Spinal cord (tissue), 10 donors: Measurements from ENCODE around the gene UBE2R2. TPM values are rescaled to one million over a fixed set of nuclear protein-coding genes. Genes with fewer than 3 reads are reported as not detected.
"Not testable (repeated sequence)": the region's sequence is repeated elsewhere in the genome, so short reads cannot be mapped to it uniquely, and the experiment has no call there.

ENCODE experiments used
- DNase-seq, 6 donors: peaks; one replicate each; pipeline versions ENCODE4 v3.0.0 to v3.0.0-alpha.2; 2013 to 2015; ENCODE audit warnings: low spot score in 6 of 6, low read depth in 4 of 6
- H3K27ac ChIP-seq: one replicate; pipeline ENCODE4 v1.5.1; 2013; ENCODE audit warnings: low read depth, low read length, control low read depth
- H3K27me3 ChIP-seq: one replicate; pipeline ENCODE4 v1.6.1; 2013; ENCODE audit warnings: low read length; ENCODE audit not compliant: control insufficient read depth, insufficient read depth
- H3K36me3 ChIP-seq: one replicate; pipeline ENCODE4 v1.6.1; 2013; ENCODE audit warnings: low read length; ENCODE audit not compliant: control insufficient read depth, insufficient read depth
- H3K4me1 ChIP-seq: one replicate; pipeline ENCODE4 v1.6.1; 2013; ENCODE audit warnings: low read length; ENCODE audit not compliant: control insufficient read depth, insufficient read depth
- H3K4me3 ChIP-seq: one replicate; pipeline ENCODE4 v1.5.1; 2013; ENCODE audit warnings: low read depth, low read length, control low read depth
- H3K9me3 ChIP-seq: one replicate; pipeline ENCODE4 v1.6.1; 2013; ENCODE audit warnings: low read length; ENCODE audit not compliant: control insufficient read depth, insufficient read depth
- WGBS: methylation state at CpG from one replicate; pipeline ENCODE4 v1.1.5; 2013; ENCODE audit warnings: missing lambda C conversion rate; ENCODE audit not compliant: insufficient coverage; 5-methylcytosine and 5-hydroxymethylcytosine counted together
- polyA plus RNA-seq, 2 donors: library from polyadenylated mRNA; unstranded; fragments of 120-200 nt; gene quantifications; one replicate each; pipeline ENCODE4 v1.2.1, GENCODE V29; 2013; ENCODE audit not compliant: insufficient read length in 2 of 2
- small RNA-seq: library from RNA; depleted of rRNA; stranded (forward); fragments of <200 nt; gene quantifications from one replicate; pipeline ENCODE3, GENCODE V24; 2014; ENCODE audit warnings: low replicate concordance
- total RNA-seq, 2 donors: library from RNA; depleted of rRNA in 1 of 2; stranded (reverse); fragments of 120-200 nt in 1 of 2; fragments of >200 nt in 1 of 2; gene quantifications; one replicate each; pipeline versions ENCODE4 v1.2.3 to v1.2.4, GENCODE V29; 2013 to 2014
- donor health status: healthy.

Gene UBE2R2
- total and polyA plus RNA-seq, 4 donors, result 24.2 to 68.4 (median 43.4) TPM

DNA sequence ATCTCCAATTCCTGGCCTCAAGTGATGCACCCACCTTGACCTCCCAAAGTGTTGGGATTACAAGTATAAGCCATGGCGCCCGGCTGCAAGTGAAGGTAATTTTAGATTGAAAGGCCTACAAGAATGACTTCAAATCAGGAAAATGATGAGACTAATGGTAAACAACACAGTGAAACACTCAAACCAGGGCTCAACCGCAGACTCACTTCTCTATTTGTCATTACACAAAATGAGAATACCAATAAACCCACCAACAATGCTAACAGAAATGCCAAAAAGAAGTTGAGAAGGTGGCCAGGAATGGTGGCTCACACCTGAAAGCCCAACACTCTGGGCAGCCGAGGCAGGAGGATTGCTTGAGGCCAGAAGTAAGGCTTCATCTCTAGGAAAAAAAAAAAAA, 139.6 kb downstream of the UBE2R2 start:
- no peaks in the 10 kb centered on the region for H3K27me3 ChIP-seq
- no peak overlapping the region for H3K27ac ChIP-seq
- H3K4me1 ChIP-seq, result no peaks in the 10 kb centered on the region
- WGBS, result 90% methylated on average over 1 of the region's 4 CpGs
- no peak for DNase-seq
- H3K36me3 ChIP-seq, result peaks cover 28% of the 10 kb centered on the region
- no peaks in the 10 kb centered on the region for H3K9me3 ChIP-seq
- no peak overlapping the region for H3K4me3 ChIP-seq

DNA sequence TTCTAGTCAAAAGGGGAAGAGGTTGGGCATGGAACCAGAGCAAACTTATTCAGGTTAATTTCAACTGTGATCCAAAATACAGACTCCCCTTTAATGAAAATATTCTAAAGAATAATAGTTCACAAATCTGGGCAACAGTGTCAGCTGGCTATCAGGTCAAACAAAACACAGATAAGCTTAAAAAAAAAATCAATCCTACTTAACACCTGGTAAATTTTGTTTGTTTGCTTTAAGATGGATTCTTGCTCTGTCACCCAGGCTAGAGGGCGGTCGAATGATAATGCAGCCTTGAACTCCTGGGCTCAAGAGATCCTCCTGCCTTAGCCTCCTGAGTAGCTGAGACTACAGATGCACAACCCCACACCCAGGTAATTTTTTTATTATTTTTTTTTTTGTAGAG, 142.8 kb downstream of the UBE2R2 start:
- no peak overlapping the region for H3K4me3 ChIP-seq
- WGBS, result 100% methylated on average over 2 of the region's 2 CpGs
- H3K9me3 ChIP-seq, result no peaks in the 10 kb centered on the region
- H3K27ac ChIP-seq, result no peak overlapping the region
- H3K4me1 ChIP-seq, result no peaks in the 10 kb centered on the region
- peaks cover 25% of the 10 kb centered on the region for H3K36me3 ChIP-seq
- H3K27me3 ChIP-seq, result no peaks in the 10 kb centered on the region
- DNase-seq, result no peak

DNA sequence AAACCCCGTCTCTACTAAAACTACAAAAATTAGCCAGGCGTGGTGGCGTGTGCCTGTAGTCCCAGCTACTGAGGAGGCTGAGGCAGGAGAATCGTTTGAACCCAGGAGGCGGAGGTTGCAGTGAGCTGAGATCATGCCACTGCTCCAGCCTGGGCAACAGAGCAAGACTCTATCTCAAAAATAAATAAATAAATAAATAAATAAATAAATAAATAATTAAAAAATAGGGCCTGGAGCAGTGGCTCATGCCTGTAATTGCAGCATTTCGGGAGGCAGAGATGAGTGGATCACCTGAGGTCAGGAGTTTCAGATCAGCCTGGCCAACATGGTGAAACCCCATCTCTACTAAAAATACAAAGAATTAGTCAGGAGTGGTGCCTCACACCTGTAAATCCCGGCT, 145.5 kb downstream of the UBE2R2 start:
- H3K9me3 ChIP-seq, H3K4me1 ChIP-seq, H3K4me3 ChIP-seq, H3K27ac ChIP-seq, DNase-seq, H3K27me3 ChIP-seq: not testable (repeated sequence)
- WGBS, result 100% methylated on average over 1 of the region's 7 CpGs
- peaks cover 12% of the 10 kb centered on the region for H3K36me3 ChIP-seq

DNA sequence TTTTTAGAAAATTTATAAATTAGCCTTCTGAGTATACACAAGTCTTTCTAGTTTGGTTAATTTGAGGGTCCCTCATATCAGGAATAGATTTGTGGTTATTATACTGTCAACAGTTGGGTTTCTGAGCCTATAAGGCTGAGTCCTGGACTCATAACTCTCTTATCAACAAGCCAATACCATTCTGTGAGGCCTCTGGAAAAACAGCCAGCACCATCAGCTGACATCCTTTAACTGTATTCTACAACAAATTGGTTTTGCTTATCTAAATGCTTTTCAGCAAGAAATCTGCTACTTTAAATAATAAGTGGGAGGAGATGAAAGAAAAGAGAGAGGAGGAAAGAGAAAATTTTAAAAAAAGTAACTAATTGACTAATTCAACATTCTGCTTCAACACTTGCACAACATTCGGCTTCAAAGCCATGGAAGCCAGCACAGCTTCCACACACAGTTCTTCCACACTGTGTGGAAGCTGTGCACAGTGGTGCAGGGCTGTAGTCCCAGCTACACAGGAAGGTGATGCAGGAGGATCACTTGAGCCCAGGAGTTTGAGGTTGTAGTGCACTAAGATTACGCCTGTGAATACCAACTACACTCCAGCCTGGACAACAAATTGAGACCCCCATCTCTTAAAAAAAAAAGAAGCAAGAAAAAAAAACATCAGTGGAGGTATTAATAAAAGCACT, 147.3 kb downstream of the UBE2R2 start:
- H3K4me1 ChIP-seq, result no peaks in the 10 kb centered on the region
- DNase-seq, result no peak
- no CpG with 5 or more reads among the region's 2 CpGs for WGBS

More for the DNA sequence above, 147.3 kb downstream of the UBE2R2 start:
- H3K27ac ChIP-seq, result no peak overlapping the region
- no peaks in the 10 kb centered on the region for H3K9me3 ChIP-seq
- H3K36me3 ChIP-seq, result peaks cover 8% of the 10 kb centered on the region
- H3K4me3 ChIP-seq, result no peak overlapping the region
- H3K27me3 ChIP-seq, result no peaks in the 10 kb centered on the region

Small RNAs within 50 kb of the gene (small RNA-seq; reads per million reads assigned to genes)
- not detected for gene RF00019
- not detected for gene RNU4ATAC11P
- 52.9 reads per million, percentile 98 among the genes with 10 or more reads in this experiment for gene SNORD121A
- not detected for gene SNORD121B

Other genes with a start within 250 kb of the UBE2R2 start
- gene PRSS3, start 21.6 kb upstream of the UBE2R2 start, total RNA-seq, result 10 to 100 TPM in 1 of 2 donors, 1 to 10 TPM in 1; 3.0 to 11.5 TPM
- gene PRSS3, start 21.6 kb upstream of the UBE2R2 start, polyA plus RNA-seq, result 10 to 100 TPM; 16.7 to 20.1 TPM
- 10 to 100 TPM; 27.8 to 33.1 TPM for gene UBAP2, start 231.7 kb downstream of the UBE2R2 start, total RNA-seq
- 10 to 100 TPM; 25.3 to 34.4 TPM for gene UBAP2, start 231.7 kb downstream of the UBE2R2 start, polyA plus RNA-seq